Measurements from ENCODE around the gene DHRS7B.

The DHRS7B gene

DNA sequence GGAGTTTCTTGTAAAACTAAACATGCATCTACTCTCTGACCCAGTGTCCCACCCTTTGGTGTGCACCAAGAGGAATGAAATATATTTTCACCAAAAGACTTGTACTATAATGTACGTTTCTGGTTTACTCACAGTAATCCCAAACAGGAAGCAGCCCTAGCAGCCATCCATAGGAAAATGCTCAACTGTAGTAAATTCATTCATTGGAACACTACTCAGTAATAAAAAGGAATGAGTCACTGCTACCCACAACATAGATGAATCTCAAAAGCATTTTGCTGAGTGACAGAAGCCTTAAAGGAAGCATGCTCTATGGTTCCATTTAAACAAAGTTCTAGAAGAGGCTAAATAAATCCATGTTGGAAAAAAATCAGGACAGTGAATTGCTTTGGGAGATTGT is 37.6 kb upstream of the DHRS7B start:
- no peak overlapping the region for H3K27ac ChIP-seq
- no peak for TF ChIP-seq ZFX (IDR thresholded peaks at IDR 0.05; ENCODE audit: borderline replicate concordance)
- TF ChIP-seq, protein P1, sequence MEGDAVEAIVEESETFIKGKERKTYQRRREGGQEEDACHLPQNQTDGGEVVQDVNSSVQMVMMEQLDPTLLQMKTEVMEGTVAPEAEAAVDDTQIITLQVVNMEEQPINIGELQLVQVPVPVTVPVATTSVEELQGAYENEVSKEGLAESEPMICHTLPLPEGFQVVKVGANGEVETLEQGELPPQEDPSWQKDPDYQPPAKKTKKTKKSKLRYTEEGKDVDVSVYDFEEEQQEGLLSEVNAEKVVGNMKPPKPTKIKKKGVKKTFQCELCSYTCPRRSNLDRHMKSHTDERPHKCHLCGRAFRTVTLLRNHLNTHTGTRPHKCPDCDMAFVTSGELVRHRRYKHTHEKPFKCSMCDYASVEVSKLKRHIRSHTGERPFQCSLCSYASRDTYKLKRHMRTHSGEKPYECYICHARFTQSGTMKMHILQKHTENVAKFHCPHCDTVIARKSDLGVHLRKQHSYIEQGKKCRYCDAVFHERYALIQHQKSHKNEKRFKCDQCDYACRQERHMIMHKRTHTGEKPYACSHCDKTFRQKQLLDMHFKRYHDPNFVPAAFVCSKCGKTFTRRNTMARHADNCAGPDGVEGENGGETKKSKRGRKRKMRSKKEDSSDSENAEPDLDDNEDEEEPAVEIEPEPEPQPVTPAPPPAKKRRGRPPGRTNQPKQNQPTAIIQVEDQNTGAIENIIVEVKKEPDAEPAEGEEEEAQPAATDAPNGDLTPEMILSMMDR (IDR thresholded peaks at IDR 0.05): no peak

DNA sequence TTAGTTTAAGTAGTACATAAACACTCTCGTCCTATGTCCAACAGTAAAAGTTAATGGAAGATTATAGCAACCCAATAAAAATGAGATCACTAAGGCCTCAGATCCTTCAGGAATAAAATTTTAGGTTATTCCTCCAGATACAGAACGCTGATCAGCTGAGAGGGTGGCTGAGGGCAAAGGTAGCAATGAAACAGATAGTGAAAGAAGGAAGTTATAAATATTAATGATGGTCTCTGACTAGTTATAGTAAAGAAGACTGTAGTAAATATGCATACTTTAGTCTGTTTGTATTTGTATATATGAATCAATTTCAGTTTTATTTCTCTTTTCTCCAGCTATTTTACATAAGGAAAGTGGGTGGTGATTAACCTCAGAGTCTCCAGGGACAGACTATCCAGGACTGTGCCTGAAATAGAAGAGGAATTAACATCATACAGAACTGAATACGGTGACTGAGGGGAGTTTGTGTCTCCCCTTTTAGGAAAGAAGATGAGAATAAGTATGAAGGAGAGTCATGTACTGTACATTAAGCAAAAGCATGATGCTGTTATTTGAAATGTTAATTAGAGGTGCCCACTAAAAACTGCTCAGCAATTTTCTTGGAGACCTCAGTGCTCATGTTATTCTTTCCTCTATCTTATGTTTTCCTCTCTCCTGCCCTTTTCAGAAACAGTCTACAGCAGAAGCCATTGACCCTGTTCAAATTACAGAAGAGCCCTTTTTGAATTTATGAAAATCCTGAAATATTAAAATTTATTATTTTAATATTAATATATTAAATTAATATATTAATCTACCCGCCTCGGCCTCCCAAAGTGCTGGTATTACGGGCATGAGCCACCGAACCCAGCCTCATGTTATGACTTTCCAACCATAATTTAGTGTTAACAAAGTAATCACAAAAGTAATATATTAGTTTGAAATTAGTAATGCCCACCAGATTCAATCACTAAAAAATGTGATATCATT is 36.5 kb upstream of the DHRS7B start:
- TF ChIP-seq, protein P1 (IDR thresholded peaks at IDR 0.05): no peak
- TF ChIP-seq ZFX (IDR thresholded peaks at IDR 0.05; ENCODE audit: borderline replicate concordance): no peak
- H3K27ac ChIP-seq: no peak overlapping the region

DNA sequence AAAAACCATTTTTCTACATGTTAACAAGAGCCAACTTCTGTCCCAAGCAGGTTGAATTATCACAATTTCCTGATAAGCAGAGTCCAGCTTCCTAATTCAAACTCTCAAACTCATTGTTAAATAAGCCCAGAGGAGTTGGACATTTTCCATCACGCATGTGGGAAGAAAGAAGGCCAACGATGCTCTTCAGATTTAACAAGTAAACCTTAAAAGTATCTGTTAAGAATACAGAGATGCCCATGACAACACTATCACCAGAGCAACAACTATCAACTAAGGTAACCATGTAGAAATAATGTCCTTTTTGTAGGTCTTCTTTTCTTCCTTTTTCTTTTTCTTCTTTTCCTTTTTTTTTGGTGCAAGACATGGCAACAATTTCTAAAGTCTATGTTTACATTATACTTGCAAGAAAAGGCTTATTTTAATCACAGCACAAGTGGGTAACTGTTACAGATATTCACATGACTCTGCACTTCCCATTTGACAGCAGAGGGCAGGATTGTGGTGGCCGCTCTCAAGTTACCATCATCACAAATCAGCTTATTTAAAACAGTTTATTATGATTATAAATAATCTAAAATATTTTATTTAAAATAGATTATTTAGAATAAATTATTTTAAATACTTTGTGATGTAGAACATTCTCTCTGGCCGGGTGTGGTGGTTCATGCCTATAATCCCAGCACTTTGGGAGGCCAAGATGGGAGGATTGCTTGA is 35.7 kb upstream of the DHRS7B start:
- TF ChIP-seq ZFX (IDR thresholded peaks at IDR 0.05; ENCODE audit: borderline replicate concordance): no peak
- TF ChIP-seq, protein P1 (IDR thresholded peaks at IDR 0.05): no peak
- no peak overlapping the region for H3K27ac ChIP-seq

DNA sequence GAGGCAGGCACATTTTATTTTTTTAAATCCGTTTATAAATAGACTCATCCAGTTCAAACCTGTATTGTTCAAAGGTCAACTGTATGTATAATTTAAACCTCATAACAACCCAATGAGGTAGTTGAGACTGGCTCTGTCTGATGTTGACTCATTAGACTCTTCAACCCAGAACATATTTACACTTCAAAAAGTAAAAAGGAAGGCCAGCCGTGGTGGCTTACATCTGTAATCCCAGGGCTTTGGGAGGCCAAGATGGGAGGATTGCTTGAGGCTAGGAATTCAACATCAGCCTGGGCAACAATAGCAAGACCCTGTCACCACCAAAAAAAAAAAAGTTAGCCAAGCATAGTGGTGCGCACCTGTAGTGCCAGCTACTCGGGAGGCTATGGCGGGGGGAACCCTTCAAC is 32.5 kb upstream of the DHRS7B start:
- TF ChIP-seq ZFX (IDR thresholded peaks at IDR 0.05; ENCODE audit: borderline replicate concordance): no peak
- TF ChIP-seq, protein P1 (IDR thresholded peaks at IDR 0.05): no peak
- no peak overlapping the region for H3K27ac ChIP-seq

DNA sequence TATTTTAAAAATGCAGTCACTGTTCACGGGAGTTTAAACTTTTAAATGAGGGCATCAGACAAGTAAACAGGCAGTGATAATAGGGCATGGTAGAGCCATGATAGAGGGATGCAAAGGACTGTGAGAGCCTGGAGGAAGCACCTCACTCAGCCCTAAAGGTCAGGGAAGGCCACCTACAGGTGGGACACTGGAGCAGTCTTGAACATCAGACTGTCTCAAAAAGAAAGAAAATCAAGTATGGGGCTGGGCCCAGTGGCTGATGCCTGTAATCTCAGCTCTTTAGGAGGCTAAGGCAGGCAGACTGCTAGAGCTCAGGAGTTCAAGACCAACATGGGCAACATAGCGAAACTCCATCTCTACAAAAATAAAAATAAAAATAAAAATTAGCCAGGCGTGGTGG is 31.0 kb upstream of the DHRS7B start:
- H3K27ac ChIP-seq: no peak overlapping the region
- TF ChIP-seq, protein P1 (IDR thresholded peaks at IDR 0.05): no peak
- no peak for TF ChIP-seq ZFX (IDR thresholded peaks at IDR 0.05; ENCODE audit: borderline replicate concordance)

DNA sequence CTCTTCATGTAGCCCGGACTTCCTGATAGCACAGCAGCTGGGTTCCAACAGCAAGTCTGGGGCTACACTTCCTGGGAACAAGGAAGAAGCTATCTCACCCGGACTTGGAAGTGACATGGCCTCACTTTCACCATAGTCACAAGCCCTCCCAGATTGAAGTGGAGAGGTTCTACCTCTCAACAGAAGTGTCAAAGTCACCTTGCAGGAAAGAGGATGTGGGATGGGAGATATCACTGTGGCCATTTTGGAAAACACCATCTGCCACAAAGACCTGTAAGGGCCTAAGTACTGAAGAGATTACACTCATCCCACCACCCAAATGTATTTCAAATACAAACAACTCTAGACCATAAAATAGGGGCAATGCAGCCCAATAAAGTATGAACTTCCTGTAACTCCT is 29.9 kb upstream of the DHRS7B start:
- no peak overlapping the region for H3K27ac ChIP-seq
- TF ChIP-seq ZFX (IDR thresholded peaks at IDR 0.05; ENCODE audit: borderline replicate concordance): no peak
- TF ChIP-seq, protein P1 (IDR thresholded peaks at IDR 0.05): no peak

Data from 22Rv1 (cell line).